Measurements from ENCODE around the gene ABHD6.

ABHD6 gene

DNA sequence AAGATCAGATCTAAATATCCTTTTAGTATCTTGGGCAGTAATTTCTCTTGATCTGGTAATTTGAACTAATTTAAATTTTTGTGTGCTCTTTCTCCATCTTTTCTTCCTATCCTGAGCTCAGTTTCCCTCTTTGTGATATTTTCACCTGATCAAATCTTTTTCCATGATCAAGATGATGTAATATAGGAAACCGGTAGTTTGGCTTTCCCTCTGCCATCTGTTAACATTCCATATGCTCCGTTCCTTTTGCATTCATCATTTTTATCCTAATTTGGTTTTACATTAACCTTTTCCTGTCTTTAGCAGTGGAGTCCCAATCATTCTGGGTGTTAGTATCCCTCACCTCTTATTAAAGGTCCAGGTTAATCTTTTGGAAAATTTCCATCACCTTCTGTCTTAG lies 5.9 kb upstream of the ABHD6 start:
- DNase-seq (ENCODE audit: low read depth in 1 of 2, low spot score in 1 of 2) = no peak
- no peak overlapping the region for H3K4me3 ChIP-seq (replicated peaks; ENCODE audit: insufficient read depth, low read length)
- no peak for TF ChIP-seq REST (IDR thresholded peaks at IDR 0.05; ENCODE audit: insufficient replicate concordance, low read depth)
- H3K27me3 ChIP-seq (ENCODE audit: insufficient read depth, poor library complexity, severe bottlenecking) = peaks cover 9% of the 10 kb centered on the region
- H3K27ac ChIP-seq (replicated peaks) = no peak overlapping the region

- H3K4me3 ChIP-seq (replicated peaks; ENCODE audit: insufficient read depth, low read length) = no peak overlapping the region
- H3K27ac ChIP-seq (replicated peaks) = no peak overlapping the region
- no peak for TF ChIP-seq POLR2AphosphoS5 (IDR thresholded peaks at IDR 0.05; ENCODE audit: low read depth)
- no peak for TF ChIP-seq GABPA (IDR thresholded peaks at IDR 0.05; ENCODE audit: low read depth)
- no peak for TF ChIP-seq SPI1 (IDR thresholded peaks at IDR 0.05; ENCODE audit: borderline replicate concordance, low read depth)
- TF ChIP-seq CTCF (IDR thresholded peaks at IDR 0.05; ENCODE audit: insufficient read depth, low read length) = no peak
- TF ChIP-seq REST (IDR thresholded peaks at IDR 0.05; ENCODE audit: insufficient replicate concordance, low read depth) = no peak
- H3K27me3 ChIP-seq (ENCODE audit: insufficient read depth, poor library complexity, severe bottlenecking) = peaks cover 12% of the 10 kb centered on the region
- no peak for DNase-seq (ENCODE audit: low read depth in 1 of 2, low spot score in 1 of 2)
Measured at GRCh38 chr3:58234516-58234931, 3.1 kb upstream of the ABHD6 start.

DNA sequence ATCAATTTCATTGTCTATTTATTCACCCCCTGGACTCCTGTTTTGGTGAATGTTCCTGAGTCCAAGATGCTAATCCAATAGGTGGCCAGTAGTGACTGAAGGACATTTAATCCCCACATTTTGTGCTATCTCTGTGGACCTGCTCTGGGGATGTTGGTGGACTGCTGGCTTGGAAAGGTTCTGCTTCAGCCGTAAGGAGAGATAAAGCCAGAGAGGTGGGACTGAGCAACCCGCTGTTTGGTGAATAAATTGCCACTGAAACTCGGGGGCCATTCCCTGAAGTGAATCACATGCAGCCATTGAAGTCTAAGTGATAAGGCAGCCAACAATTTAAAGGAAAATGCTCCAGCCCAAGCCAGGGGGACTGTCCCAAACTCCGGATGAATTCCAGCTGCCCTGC lies 1.6 kb upstream of the ABHD6 start:
- Histone ChIP-seq H3K4me3 (replicated peaks; ENCODE audit: insufficient read depth, low read length) (no peak overlapping the region), H3K27ac (replicated peaks) (no peak overlapping the region), H3K27me3 (ENCODE audit: insufficient read depth, poor library complexity, severe bottlenecking) (peaks cover 12% of the 10 kb centered on the region)
- TF ChIP-seq REST (IDR thresholded peaks at IDR 0.05; ENCODE audit: insufficient replicate concordance, low read depth) (no peak), SPI1 (IDR thresholded peaks at IDR 0.05; ENCODE audit: borderline replicate concordance, low read depth) (no peak), CTCF (IDR thresholded peaks at IDR 0.05; ENCODE audit: insufficient read depth, low read length) (no peak), POLR2AphosphoS5 (IDR thresholded peaks at IDR 0.05; ENCODE audit: low read depth) (no peak), GABPA (IDR thresholded peaks at IDR 0.05; ENCODE audit: low read depth) (no peak)
- no peak for DNase-seq (ENCODE audit: low read depth in 1 of 2, low spot score in 1 of 2)
